ENCODE measurements around the gene PAGE1.
"Not testable (repeated sequence)": the region's sequence is repeated elsewhere in the genome, so short reads cannot be mapped to it uniquely, and the experiment has no call there.

The PAGE1 gene, protein sequence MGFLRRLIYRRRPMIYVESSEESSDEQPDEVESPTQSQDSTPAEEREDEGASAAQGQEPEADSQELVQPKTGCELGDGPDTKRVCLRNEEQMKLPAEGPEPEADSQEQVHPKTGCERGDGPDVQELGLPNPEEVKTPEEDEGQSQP

DNA sequence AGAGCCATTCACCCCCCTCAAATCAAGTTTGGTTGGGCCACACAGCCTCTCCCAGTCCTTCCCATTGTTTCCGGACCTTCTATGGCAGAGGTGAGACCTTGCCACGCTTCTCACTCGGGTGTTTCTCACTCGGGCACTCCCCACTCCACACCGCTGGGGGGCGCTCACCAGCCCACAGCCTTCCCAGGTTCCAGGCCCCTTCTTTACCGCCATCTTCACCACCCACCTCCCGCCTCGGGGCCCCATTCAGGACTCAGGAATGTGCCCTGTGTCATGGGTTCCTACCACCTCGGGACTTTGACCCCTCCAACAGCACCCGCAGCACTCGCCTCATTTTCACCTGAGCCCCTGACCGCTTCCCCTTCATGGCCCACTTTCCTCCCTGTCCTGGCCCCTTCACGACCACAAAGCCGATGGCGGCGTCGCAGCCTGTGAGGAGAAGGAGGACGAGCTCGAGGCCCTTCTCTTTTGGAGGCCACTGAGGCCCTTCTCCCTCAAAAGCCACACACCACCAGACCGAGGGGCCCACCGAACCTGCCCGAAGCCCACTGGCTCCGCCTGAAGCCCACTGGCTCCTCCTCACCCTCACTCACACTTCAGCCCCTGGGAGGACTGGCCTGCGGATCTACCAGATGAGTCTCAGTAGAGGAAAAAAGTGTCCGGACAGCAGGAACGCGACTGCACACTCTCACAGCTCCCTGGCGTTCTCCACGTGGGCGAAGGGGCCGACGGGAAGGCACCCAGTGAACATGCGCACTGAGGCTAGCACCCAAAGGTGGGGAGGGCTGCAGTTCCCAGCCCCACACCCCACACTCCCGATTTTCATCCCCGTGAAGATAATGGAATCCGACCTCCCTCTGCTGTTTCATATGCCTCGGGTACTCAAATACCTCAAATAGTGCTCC, at the start of gene PAGE1:
TSS of gene PAGE1 (minus strand) at position 709 of the 905 bp plus-strand sequence. CDS start 1,214 bp downstream, outside the sequence.
- H3K9me3 ChIP-seq (ENCODE audit: control insufficient read depth, insufficient read depth, low read length), result no peaks in the 10 kb centered on the region
- no peaks in the 10 kb centered on the region for H3K36me3 ChIP-seq (ENCODE audit: control insufficient read depth, insufficient read depth, low read length)
- no peaks in the 10 kb centered on the region for H3K27me3 ChIP-seq (ENCODE audit: control insufficient read depth, insufficient read depth, low read length)
- no peaks in the 10 kb centered on the region for H3K4me1 ChIP-seq (ENCODE audit: control insufficient read depth, insufficient read depth, low read length)
- WGBS (ENCODE audit: insufficient coverage, insufficient read length), result no CpG with 5 or more reads among the region's 38 CpGs
- H3K27ac ChIP-seq (ENCODE audit: low read length), result no peak within 1 kb of the TSS
- H3K4me3 ChIP-seq (ENCODE audit: low read length), result no peak within 1 kb of the TSS
- DNase-seq (ENCODE audit: low read depth, low spot score), result no peak

DNA sequence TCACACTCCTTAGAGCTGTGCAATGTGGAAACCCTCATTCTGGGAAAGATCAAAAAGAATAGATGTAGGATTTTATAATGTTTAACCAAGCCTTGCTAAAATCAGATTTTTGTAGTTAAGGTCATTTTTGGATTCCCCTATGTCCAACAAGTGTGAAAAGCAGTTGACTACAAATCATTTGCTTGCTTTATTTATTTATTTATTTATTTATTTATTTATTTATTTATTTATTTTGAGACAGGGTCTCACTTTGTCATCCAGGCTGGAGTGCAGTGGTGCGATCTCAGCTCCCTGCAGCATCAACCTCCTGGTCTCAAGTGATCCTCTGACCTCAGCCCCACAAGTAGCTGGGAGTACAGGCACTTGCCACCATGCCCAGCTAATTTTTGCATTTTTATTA, 45.7 kb upstream of the PAGE1 start:
- H3K27ac ChIP-seq (ENCODE audit: low read length); H3K36me3 ChIP-seq (ENCODE audit: control insufficient read depth, insufficient read depth, low read length); H3K9me3 ChIP-seq (ENCODE audit: control insufficient read depth, insufficient read depth, low read length); H3K4me1 ChIP-seq (ENCODE audit: control insufficient read depth, insufficient read depth, low read length); H3K27me3 ChIP-seq (ENCODE audit: control insufficient read depth, insufficient read depth, low read length); DNase-seq (ENCODE audit: low read depth, low spot score); H3K4me3 ChIP-seq (ENCODE audit: low read length): not testable (repeated sequence)
- no CpG with 5 or more reads among the region's 1 CpG for WGBS (ENCODE audit: insufficient coverage, insufficient read length)

DNA sequence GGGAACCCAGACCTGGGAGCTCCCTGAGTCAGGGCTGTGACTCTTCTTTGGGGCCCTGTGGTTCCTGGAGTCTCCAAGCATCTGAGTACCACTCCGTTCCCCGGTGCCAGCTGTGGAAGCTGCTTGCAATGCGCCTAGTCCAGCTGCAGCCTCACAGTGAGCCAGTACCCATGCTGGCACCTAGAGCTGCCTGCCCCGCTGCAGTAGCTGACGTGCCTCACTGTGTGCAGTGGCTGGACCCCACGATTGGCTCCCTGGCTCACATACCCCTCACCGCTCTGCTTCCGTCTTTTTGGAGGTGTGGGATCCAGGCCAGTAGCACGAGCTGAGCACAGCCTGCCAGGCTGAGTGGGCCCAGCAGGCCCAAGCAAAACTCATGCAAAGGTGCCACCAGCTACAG, 32.1 kb upstream of the PAGE1 start:
- Histone ChIP-seq H3K27ac (ENCODE audit: low read length) (no peak overlapping the region), H3K36me3 (ENCODE audit: control insufficient read depth, insufficient read depth, low read length) (no peaks in the 10 kb centered on the region), H3K27me3 (ENCODE audit: control insufficient read depth, insufficient read depth, low read length) (no peaks in the 10 kb centered on the region), H3K4me3 (ENCODE audit: low read length) (no peak overlapping the region), H3K4me1 (ENCODE audit: control insufficient read depth, insufficient read depth, low read length) (no peaks in the 10 kb centered on the region), H3K9me3 (ENCODE audit: control insufficient read depth, insufficient read depth, low read length) (no peaks in the 10 kb centered on the region)
- DNase-seq (ENCODE audit: low read depth, low spot score), result no peak
- no CpG with 5 or more reads among the region's 9 CpGs for WGBS (ENCODE audit: insufficient coverage, insufficient read length)

DNA sequence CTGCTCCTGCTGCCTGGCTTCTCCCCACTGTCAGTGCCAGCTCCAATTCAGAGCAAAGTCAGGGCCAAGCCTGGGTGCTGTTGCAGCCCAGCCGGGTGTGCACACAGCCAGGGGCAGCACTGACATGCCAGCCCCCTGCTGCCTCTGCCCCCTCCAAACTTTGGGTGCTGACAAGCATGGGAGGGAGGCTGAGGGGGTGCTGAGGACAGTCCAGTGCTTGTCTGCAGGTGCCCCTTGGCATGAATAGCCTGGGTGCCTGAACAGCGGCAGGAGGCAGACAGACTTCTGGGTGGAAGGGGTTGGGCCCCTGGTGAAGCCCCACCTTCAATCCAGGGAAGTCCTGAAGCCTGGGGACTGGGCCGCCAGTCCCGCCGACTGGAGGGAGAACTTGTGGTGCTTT, 31.2 kb upstream of the PAGE1 start:
- H3K36me3 ChIP-seq (ENCODE audit: control insufficient read depth, insufficient read depth, low read length), result no peaks in the 10 kb centered on the region
- H3K9me3 ChIP-seq (ENCODE audit: control insufficient read depth, insufficient read depth, low read length), result no peaks in the 10 kb centered on the region
- no peak overlapping the region for H3K4me3 ChIP-seq (ENCODE audit: low read length)
- no peak for DNase-seq (ENCODE audit: low read depth, low spot score)
- H3K27me3 ChIP-seq (ENCODE audit: control insufficient read depth, insufficient read depth, low read length), result no peaks in the 10 kb centered on the region
- WGBS (ENCODE audit: insufficient coverage, insufficient read length), result no CpG with 5 or more reads among the region's 5 CpGs
- no peaks in the 10 kb centered on the region for H3K4me1 ChIP-seq (ENCODE audit: control insufficient read depth, insufficient read depth, low read length)
- H3K27ac ChIP-seq (ENCODE audit: low read length), result no peak overlapping the region

DNA sequence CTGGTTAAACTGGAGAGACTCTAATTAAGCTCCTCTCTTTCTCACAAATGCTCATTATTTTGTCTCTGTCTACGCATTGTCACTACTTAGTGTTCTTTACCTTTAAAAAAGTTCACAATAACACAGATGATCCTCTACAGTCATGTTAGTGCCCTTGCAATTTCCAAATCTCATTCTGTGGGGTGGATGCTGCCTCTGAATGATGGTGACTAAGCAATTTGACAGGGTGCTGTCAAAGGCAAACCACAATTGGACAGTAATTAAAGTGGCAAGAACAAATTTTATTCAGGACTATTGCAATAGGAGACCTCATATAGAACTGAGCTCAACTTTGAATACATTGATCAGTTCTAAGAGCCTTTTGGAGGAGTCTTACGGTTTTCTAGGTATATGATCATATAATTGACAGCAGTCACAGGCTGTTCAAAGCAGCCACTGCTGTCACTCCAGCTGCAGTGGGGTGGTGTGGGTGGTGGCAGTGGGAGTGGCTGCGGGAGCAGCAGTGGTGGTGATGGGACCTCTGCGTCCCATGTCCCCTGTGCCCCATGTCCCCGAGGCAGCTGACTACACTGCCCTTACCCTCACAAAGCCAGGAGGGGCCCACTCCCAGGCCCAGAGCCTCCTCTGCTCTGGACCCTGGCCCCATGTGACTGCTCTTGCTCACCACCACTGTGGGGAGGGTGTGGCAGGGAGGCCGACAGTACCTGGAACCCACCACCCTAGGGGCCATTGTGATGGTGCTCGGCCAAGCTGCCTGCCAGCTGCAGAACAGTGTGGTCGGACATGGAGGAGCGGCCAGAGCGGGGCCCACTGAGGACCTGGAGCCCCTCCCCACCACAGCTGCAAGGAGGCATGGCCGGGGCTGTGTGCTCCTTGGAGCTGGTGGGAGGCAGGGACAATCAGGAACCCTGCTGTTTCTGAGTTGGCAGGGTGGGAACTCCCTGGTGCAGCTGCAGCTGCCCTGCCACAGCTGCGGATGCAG, 30.4 kb upstream of the PAGE1 start:
- H3K27me3 ChIP-seq (ENCODE audit: control insufficient read depth, insufficient read depth, low read length), result no peaks in the 10 kb centered on the region
- H3K4me3 ChIP-seq (ENCODE audit: low read length), result no peak overlapping the region
- no peaks in the 10 kb centered on the region for H3K4me1 ChIP-seq (ENCODE audit: control insufficient read depth, insufficient read depth, low read length)
- WGBS (ENCODE audit: insufficient coverage, insufficient read length), result no CpG with 5 or more reads among the region's 12 CpGs
- no peak for DNase-seq (ENCODE audit: low read depth, low spot score)
- no peak overlapping the region for H3K27ac ChIP-seq (ENCODE audit: low read length)
- no peaks in the 10 kb centered on the region for H3K36me3 ChIP-seq (ENCODE audit: control insufficient read depth, insufficient read depth, low read length)
- H3K9me3 ChIP-seq (ENCODE audit: control insufficient read depth, insufficient read depth, low read length), result no peaks in the 10 kb centered on the region

DNA sequence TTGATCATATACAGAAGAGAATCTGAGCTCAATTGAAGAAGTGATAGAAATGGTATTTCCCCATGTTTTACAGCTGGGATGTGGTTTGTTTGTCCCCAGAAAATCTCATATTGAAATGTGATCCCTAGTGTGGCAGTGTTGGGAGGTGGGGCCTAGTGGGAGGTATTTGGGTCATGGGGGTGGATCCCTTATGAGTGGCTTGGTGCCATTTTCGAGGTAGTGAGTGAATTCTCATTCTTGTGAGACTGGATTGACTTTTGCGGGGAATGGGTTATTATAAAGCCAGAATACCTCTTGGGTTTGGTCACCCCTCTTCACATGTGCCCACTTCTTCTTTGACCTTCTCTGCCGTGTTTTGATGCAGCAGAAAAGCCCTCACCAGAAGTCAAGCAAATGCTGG, 29.6 kb upstream of the PAGE1 start:
- Histone ChIP-seq H3K4me3 (ENCODE audit: low read length) (no peak overlapping the region), H3K9me3 (ENCODE audit: control insufficient read depth, insufficient read depth, low read length) (no peaks in the 10 kb centered on the region), H3K27me3 (ENCODE audit: control insufficient read depth, insufficient read depth, low read length) (no peaks in the 10 kb centered on the region), H3K27ac (ENCODE audit: low read length) (no peak overlapping the region), H3K4me1 (ENCODE audit: control insufficient read depth, insufficient read depth, low read length) (no peaks in the 10 kb centered on the region), H3K36me3 (ENCODE audit: control insufficient read depth, insufficient read depth, low read length) (no peaks in the 10 kb centered on the region)
- no peak for DNase-seq (ENCODE audit: low read depth, low spot score)
- no CpG with 5 or more reads among the region's 3 CpGs for WGBS (ENCODE audit: insufficient coverage, insufficient read length)

DNA sequence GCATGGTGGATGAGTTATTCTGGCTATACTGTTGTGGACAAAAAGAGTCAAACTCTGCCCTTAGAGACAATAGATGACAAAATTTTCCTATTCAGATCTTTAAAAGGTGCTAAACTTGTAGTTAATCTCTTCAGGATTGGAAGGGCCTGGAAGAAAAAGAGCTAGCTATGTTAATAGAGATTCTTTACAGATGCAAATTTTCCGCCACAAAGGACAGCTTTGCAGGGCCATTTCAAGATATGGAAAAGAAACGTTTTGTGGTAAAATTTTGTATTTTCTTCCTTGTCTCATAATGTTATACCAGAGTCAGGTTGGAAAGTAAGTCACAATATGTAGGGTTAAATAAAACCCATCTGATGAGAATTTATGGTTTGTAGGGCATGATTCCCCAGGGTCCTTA, 24.3 kb upstream of the PAGE1 start:
- H3K27ac ChIP-seq (ENCODE audit: low read length), result not testable (repeated sequence)

DNA sequence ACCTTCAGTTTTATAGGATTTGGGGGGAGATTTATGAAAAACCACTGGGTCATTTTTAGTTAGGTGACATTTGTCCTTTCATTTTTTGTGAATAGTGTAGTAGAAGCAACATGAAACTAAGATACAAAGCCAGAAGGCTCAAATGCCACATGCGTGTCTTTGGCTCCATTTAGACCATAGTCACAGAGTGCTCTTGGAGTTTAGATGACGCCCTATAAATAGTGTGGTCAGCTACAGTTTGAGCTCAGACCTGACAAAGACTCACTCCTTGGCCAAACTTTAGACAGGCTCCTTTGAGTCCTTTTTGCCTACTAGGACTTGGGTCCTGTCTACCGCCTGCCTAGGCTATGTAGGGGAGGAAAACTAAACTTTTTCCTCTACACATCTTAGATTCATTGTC, 16.8 kb upstream of the PAGE1 start:
- no CpG with 5 or more reads among the region's 3 CpGs for WGBS (ENCODE audit: insufficient coverage, insufficient read length)
- no peaks in the 10 kb centered on the region for H3K9me3 ChIP-seq (ENCODE audit: control insufficient read depth, insufficient read depth, low read length)
- no peaks in the 10 kb centered on the region for H3K4me1 ChIP-seq (ENCODE audit: control insufficient read depth, insufficient read depth, low read length)
- DNase-seq (ENCODE audit: low read depth, low spot score), result no peak
- no peaks in the 10 kb centered on the region for H3K36me3 ChIP-seq (ENCODE audit: control insufficient read depth, insufficient read depth, low read length)
- no peaks in the 10 kb centered on the region for H3K27me3 ChIP-seq (ENCODE audit: control insufficient read depth, insufficient read depth, low read length)
- no peak overlapping the region for H3K4me3 ChIP-seq (ENCODE audit: low read length)
- no peak overlapping the region for H3K27ac ChIP-seq (ENCODE audit: low read length)

More for the DNA sequence above, 24.3 kb upstream of the PAGE1 start:
- not testable (repeated sequence) for H3K9me3 ChIP-seq (ENCODE audit: control insufficient read depth, insufficient read depth, low read length); H3K36me3 ChIP-seq (ENCODE audit: control insufficient read depth, insufficient read depth, low read length); H3K4me1 ChIP-seq (ENCODE audit: control insufficient read depth, insufficient read depth, low read length); DNase-seq (ENCODE audit: low read depth, low spot score); H3K27me3 ChIP-seq (ENCODE audit: control insufficient read depth, insufficient read depth, low read length); H3K4me3 ChIP-seq (ENCODE audit: low read length)
- no CpG with 5 or more reads among the region's 2 CpGs for WGBS (ENCODE audit: insufficient coverage, insufficient read length)

DNA sequence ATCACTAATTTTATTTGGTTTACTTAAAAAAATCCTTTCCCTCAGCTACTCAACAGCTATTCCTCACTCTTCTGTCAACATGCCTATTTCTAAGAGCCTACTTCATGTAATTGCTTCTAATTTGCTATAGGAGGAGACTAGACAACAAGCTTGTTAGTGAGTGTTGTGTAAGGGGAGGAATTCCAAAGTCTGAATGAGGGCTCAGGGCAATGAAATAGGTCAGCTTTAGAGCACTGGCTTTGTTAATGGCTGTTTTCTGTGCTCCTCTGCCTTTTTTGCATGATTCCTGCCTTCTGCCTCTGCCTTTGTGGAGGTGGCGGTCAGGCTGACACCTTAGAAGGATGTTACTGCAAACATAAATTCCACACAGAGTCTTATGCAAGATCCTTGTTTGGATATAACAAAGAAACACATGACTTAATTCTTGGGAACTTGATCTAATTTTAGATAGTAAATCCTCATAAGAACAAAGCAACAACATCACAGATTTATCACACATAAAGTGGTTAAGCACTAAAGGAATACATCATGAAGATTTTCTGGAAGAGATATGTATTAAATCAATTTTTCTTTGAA, 15.0 kb upstream of the PAGE1 start:
- Histone ChIP-seq H3K4me1 (ENCODE audit: control insufficient read depth, insufficient read depth, low read length) (no peaks in the 10 kb centered on the region), H3K9me3 (ENCODE audit: control insufficient read depth, insufficient read depth, low read length) (no peaks in the 10 kb centered on the region), H3K36me3 (ENCODE audit: control insufficient read depth, insufficient read depth, low read length) (no peaks in the 10 kb centered on the region), H3K4me3 (ENCODE audit: low read length) (no peak overlapping the region), H3K27ac (ENCODE audit: low read length) (no peak overlapping the region), H3K27me3 (ENCODE audit: control insufficient read depth, insufficient read depth, low read length) (no peaks in the 10 kb centered on the region)
- no CpG with 5 or more reads among the region's 1 CpG for WGBS (ENCODE audit: insufficient coverage, insufficient read length)
- no peak for DNase-seq (ENCODE audit: low read depth, low spot score)

Data from iPS DF 6.9 (cell line).